Pons (tissue), 1 donor: ENCODE measurements around the gene COL7A1.
"Not testable (repeated sequence)": the region's sequence is repeated elsewhere in the genome, so short reads cannot be mapped to it uniquely, and the experiment has no call there.

ENCODE experiments used
- DNase-seq: peaks from one replicate; pipeline ENCODE4 v3.0.0-alpha.2; 2016; ENCODE audit warnings: low spot score

The COL7A1 gene

GRCh38 chr3:48563382-48563918 lies 31.7 kb downstream of the COL7A1 start, which contains the start of gene UCN2:
Gene UCN2, minus strand, starts transcription at chr3:48563781. Its CDS starts 657 bp downstream, at chr3:48563124.
- DNase-seq = no peak

- no peak for DNase-seq
Measured at GRCh38 chr3:48562367-48563095, 32.6 kb downstream of the COL7A1 start.

- no peak for DNase-seq
Measured at GRCh38 chr3:48561045-48561736, 33.9 kb downstream of the COL7A1 start.

- no peak for DNase-seq
Measured at GRCh38 chr3:48560648-48561018, 34.5 kb downstream of the COL7A1 start.

- DNase-seq = no peak
Measured at GRCh38 chr3:48558493-48559134, 36.5 kb downstream of the COL7A1 start.

- DNase-seq = peak; percentile 99
Measured at GRCh38 chr3:48556796-48557626, 38.1 kb downstream of the COL7A1 start, which contains the start of gene PFKFB4. Gene PFKFB4, minus strand, starts transcription at chr3:48556803. Its CDS starts 26 bp downstream, at chr3:48556777.

GRCh38 chr3:48555949-48556795 lies 39.0 kb downstream of the COL7A1 start:
- DNase-seq = no peak

GRCh38 chr3:48555231-48555948 lies 39.7 kb downstream of the COL7A1 start:
- no peak for DNase-seq

GRCh38 chr3:48553886-48554845 lies 41.0 kb downstream of the COL7A1 start:
- DNase-seq = no peak

GRCh38 chr3:48553361-48553760 lies 41.8 kb downstream of the COL7A1 start:
- no peak for DNase-seq

GRCh38 chr3:48552111-48552951 lies 42.8 kb downstream of the COL7A1 start:
- DNase-seq = no peak

GRCh38 chr3:48551651-48552050 lies 43.5 kb downstream of the COL7A1 start:
- DNase-seq = not testable (repeated sequence)

- DNase-seq = peak; percentile 91
Measured at GRCh38 chr3:48548729-48549705, 46.1 kb downstream of the COL7A1 start.

GRCh38 chr3:48548126-48548525 lies 47.0 kb downstream of the COL7A1 start:
- DNase-seq = no peak

GRCh38 chr3:48546203-48546829 lies 48.8 kb downstream of the COL7A1 start:
- DNase-seq = no peak

- DNase-seq = no peak
Measured at GRCh38 chr3:48544141-48544540, 51.0 kb downstream of the COL7A1 start.
